Duodenal mucosa (tissue), 2 donors: Measurements from ENCODE around the gene TNNT1.

Experiments
- H3K27ac ChIP-seq: one replicate; pipeline ENCODE4 v1.7.0; 2013; ENCODE audit warnings: low read depth, low read length
- H3K27me3 ChIP-seq, 2 donors: one replicate each; pipeline ENCODE4 v1.7.0; 2013; ENCODE audit warnings: low read length in 2 of 2, control low read depth in 1 of 2; ENCODE audit not compliant: insufficient read depth in 2 of 2, control insufficient read depth in 1 of 2
- H3K36me3 ChIP-seq, 2 donors: one replicate each; pipeline ENCODE4 v1.7.0; 2013; ENCODE audit warnings: low read length in 2 of 2, control low read depth in 1 of 2; ENCODE audit not compliant: insufficient read depth in 2 of 2, control insufficient read depth in 1 of 2
- H3K4me1 ChIP-seq, 2 donors: one replicate each; pipeline ENCODE4 v1.7.0; 2013; ENCODE audit warnings: low read length in 2 of 2, control low read depth in 1 of 2; ENCODE audit not compliant: insufficient read depth in 2 of 2, control insufficient read depth in 1 of 2
- H3K4me3 ChIP-seq, 2 donors: one replicate each; pipeline ENCODE4 v1.7.0; 2013; ENCODE audit warnings: low read length in 2 of 2, low read depth in 1 of 2
- H3K9ac ChIP-seq, 2 donors: one replicate each; pipeline ENCODE4 v1.7.0; 2013; ENCODE audit warnings: low read length in 2 of 2, low read depth in 1 of 2
- H3K9me3 ChIP-seq, 2 donors: one replicate each; pipeline ENCODE4 v1.7.0; 2013; ENCODE audit warnings: low read length in 2 of 2, control low read depth in 1 of 2; ENCODE audit not compliant: control insufficient read depth in 1 of 2

The TNNT1 gene, protein sequence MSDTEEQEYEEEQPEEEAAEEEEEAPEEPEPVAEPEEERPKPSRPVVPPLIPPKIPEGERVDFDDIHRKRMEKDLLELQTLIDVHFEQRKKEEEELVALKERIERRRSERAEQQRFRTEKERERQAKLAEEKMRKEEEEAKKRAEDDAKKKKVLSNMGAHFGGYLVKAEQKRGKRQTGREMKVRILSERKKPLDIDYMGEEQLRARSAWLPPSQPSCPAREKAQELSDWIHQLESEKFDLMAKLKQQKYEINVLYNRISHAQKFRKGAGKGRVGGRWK

GRCh38 chr19:55149078-55150003 lies at the start of gene TNNT1:
TSS of gene TNNT1 (minus strand) at chr19:55149206. CDS start at chr19:55147157, 2,049 bp downstream.
- Histone ChIP-seq H3K4me3 (no peak within 1 kb of the TSS), H3K27ac (no peak within 1 kb of the TSS), H3K9ac (no peak within 1 kb of the TSS), H3K27me3 (peaks cover 22 to 27% of the 10 kb centered on the region in 2 donors), H3K9me3 (no peaks in the 10 kb centered on the region), H3K36me3 (no peaks in the 10 kb centered on the region), H3K4me1 (no peaks in the 10 kb centered on the region)

DNA sequence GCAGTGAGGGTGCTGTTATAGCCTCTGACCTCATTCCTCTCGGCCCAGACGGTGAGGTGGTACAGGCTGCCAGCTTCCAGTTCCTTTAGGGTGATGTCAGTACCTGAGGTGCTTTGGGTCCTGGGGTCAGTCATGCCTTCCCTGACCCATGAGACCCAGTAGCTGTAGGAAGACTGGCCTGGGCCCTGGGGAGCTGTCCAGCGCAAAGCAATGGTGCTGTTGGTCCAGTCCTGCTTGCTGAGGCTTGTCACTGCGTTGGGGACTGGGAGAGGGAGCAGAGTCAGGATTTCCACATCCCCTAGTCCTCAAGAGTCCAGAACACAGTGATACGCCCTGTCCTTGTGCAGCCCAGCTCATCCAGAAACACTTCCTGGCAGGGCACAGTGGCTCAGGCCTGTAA lies 49.6 kb upstream of the TNNT1 start:
- no peaks in the 10 kb centered on the region for H3K9me3 ChIP-seq

DNA sequence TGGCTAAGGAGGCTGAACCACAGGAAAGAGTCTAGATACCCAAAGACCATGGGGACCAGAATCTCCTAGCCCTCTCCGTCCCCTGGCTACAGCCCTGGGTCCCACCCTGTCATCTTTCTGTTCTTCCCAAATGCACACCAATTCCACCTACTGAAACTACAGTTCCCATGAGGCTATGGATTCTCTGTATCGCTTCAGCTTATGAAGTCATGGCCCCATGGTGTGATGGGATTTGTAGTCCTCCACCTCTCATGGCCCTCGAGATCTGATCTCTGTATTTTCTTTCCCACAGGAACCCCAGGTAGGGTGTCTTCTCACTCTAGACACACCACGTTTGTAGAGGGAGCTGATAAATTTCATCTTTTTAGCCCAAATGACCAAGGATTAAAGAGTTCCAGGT lies 48.5 kb upstream of the TNNT1 start:
- no peaks in the 10 kb centered on the region for H3K9me3 ChIP-seq
- H3K27ac ChIP-seq = no peak overlapping the region
- H3K36me3 ChIP-seq = peaks cover 32 to 65% of the 10 kb centered on the region in 2 donors
- no peaks in the 10 kb centered on the region for H3K4me1 ChIP-seq
- H3K9ac ChIP-seq = no peak overlapping the region
- no peaks in the 10 kb centered on the region for H3K27me3 ChIP-seq
- no peak overlapping the region for H3K4me3 ChIP-seq

More for the DNA sequence above, 49.6 kb upstream of the TNNT1 start:
- no peak overlapping the region for H3K27ac ChIP-seq
- no peaks in the 10 kb centered on the region for H3K4me1 ChIP-seq
- H3K9ac ChIP-seq = no peak overlapping the region
- H3K27me3 ChIP-seq = no peaks in the 10 kb centered on the region
- no peak overlapping the region for H3K4me3 ChIP-seq
- peaks cover 32 to 65% of the 10 kb centered on the region in 2 donors for H3K36me3 ChIP-seq

DNA sequence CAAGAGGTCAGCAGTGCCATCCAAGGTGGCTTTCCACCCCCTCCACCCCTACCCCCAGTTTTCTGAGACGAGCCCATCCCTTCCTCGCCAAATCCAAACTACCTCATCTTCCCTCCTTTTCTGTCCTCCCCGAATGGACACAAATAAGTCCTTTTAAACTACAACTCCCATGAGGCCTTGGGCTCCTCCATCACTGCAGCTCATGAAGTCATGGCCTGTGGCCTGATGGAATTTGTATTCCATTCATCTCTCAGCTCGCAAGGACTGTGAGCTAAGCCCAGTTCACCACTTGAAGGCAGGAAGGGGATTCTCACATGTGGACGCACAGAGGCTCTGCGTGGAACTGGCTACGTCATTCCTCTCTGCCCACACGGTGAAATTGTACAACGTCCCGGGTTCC lies 47.8 kb upstream of the TNNT1 start:
- Histone ChIP-seq H3K27me3 (no peaks in the 10 kb centered on the region), H3K36me3 (peaks cover 30 to 61% of the 10 kb centered on the region in 2 donors), H3K9me3 (no peaks in the 10 kb centered on the region), H3K4me1 (no peaks in the 10 kb centered on the region), H3K9ac (no peak overlapping the region), H3K27ac (no peak overlapping the region), H3K4me3 (no peak overlapping the region)

DNA sequence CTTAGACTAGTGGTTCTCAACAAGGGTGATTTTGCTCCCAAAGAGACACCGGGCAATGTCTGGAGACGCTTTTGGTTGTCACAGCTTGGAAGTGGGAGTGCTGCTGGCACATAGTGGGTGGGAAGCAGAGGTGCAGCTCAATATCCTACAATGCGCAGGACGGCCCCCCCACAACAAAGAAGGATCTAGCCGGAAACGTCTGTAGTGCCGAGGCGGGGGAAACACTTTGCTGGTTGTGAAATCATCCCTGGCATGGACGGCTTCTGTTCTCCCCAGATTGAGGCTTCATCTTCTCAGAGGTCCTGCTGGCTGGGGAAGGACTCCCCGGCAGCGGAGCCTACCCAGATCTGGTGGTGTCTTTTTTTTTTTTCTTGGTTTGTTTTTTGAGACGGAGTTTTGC lies 44.5 kb upstream of the TNNT1 start:
- Histone ChIP-seq H3K27me3 (no peaks in the 10 kb centered on the region), H3K4me1 (no peaks in the 10 kb centered on the region), H3K9me3 (no peaks in the 10 kb centered on the region), H3K4me3 (no peak overlapping the region), H3K9ac (no peak overlapping the region), H3K36me3 (peaks cover 17 to 45% of the 10 kb centered on the region in 2 donors), H3K27ac (no peak overlapping the region)

- no peaks in the 10 kb centered on the region for H3K4me1 ChIP-seq
- H3K9ac ChIP-seq = no peak overlapping the region
- no peak overlapping the region for H3K27ac ChIP-seq
- peaks cover 15 to 36% of the 10 kb centered on the region in 2 donors for H3K36me3 ChIP-seq
- H3K9me3 ChIP-seq = no peaks in the 10 kb centered on the region
- H3K27me3 ChIP-seq = no peaks in the 10 kb centered on the region
- H3K4me3 ChIP-seq = no peak overlapping the region
Measured at GRCh38 chr19:55189403-55189835, 40.4 kb upstream of the TNNT1 start.

- peaks cover 10 to 34% of the 10 kb centered on the region in 2 donors for H3K36me3 ChIP-seq
- no peak overlapping the region for H3K9ac ChIP-seq
- no peaks in the 10 kb centered on the region for H3K4me1 ChIP-seq
- no peaks in the 10 kb centered on the region for H3K27me3 ChIP-seq
- H3K27ac ChIP-seq = no peak overlapping the region
- H3K9me3 ChIP-seq = no peaks in the 10 kb centered on the region
- no peak overlapping the region for H3K4me3 ChIP-seq
Measured at GRCh38 chr19:55188625-55189024, 39.6 kb upstream of the TNNT1 start.

- H3K9me3 ChIP-seq = no peaks in the 10 kb centered on the region
- no peak overlapping the region for H3K27ac ChIP-seq
- no peak overlapping the region for H3K4me3 ChIP-seq
- peaks cover 15 to 39% of the 10 kb centered on the region in 2 donors for H3K36me3 ChIP-seq
- H3K27me3 ChIP-seq = peaks cover 0 to 8% of the 10 kb centered on the region in 2 donors
- H3K4me1 ChIP-seq = no peaks in the 10 kb centered on the region
- H3K9ac ChIP-seq = no peak overlapping the region
Measured at GRCh38 chr19:55186080-55186479, 37.1 kb upstream of the TNNT1 start.

DNA sequence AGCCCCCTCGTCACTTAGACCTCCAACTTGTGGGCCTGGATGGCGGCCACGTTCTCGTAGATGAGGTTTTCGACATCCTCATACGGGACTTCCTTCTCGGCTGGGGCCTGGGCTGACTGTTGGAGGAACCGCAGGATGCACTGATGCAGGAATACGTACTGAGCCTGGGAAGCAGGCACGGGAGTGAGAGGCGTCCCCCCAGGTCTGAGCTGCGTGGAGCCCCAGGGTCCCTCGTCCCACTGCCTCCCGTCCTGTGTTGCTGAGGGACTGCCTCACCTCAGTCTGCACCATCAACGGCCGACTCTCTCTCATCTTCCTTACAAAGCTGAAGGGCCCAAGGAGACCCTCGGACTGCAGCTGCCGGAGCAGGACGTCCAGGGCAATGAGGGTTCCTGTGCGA lies 32.7 kb upstream of the TNNT1 start:
- peaks cover 7 to 27% of the 10 kb centered on the region in 2 donors for H3K27me3 ChIP-seq

More for the DNA sequence above, 32.7 kb upstream of the TNNT1 start:
- H3K9ac ChIP-seq = no peak overlapping the region
- peaks cover 15 to 37% of the 10 kb centered on the region in 2 donors for H3K36me3 ChIP-seq
- peaks cover 5 to 11% of the 10 kb centered on the region in 2 donors for H3K4me1 ChIP-seq
- no peak overlapping the region for H3K4me3 ChIP-seq
- H3K9me3 ChIP-seq = no peaks in the 10 kb centered on the region
- H3K27ac ChIP-seq = no peak overlapping the region
